SH-SY5Y (cell line): Measurements from ENCODE around the gene SDSL.

Experiments used
- GATA2 ChIP-seq: IDR thresholded peaks from 2 replicates; pipeline ENCODE4 v1.6.1; 2011; ENCODE audit warnings: mild to moderate bottlenecking, low read depth, low read length
- GATA3 ChIP-seq: IDR thresholded peaks from 2 replicates; pipeline ENCODE4 v1.6.1; 2011; ENCODE audit warnings: low read depth, mild to moderate bottlenecking, low read length, moderate library complexity

The SDSL gene

GRCh38 chr12:113477842-113478215, 55.6 kb downstream of the SDSL start:
- TF ChIP-seq GATA3 (no peak), GATA2 (no peak)

GRCh38 chr12:113478351-113479011, 56.3 kb downstream of the SDSL start:
- TF ChIP-seq GATA2 (no peak), GATA3 (no peak)

GRCh38 chr12:113479216-113479589, 57.0 kb downstream of the SDSL start:
- TF ChIP-seq GATA2 (no peak), GATA3 (no peak)

GRCh38 chr12:113479590-113480335, 57.6 kb downstream of the SDSL start:
- no peak for TF ChIP-seq GATA3
- TF ChIP-seq GATA2: no peak

GRCh38 chr12:113480336-113480971, 58.3 kb downstream of the SDSL start:
- TF ChIP-seq GATA3: no peak
- no peak for TF ChIP-seq GATA2

GRCh38 chr12:113482334-113482733, 60.2 kb downstream of the SDSL start:
- TF ChIP-seq GATA2: no peak
- TF ChIP-seq GATA3: no peak

GRCh38 chr12:113485330-113485729, 63.1 kb downstream of the SDSL start:
- TF ChIP-seq GATA2 (no peak), GATA3 (no peak)

GRCh38 chr12:113486722-113487121, 64.5 kb downstream of the SDSL start:
- TF ChIP-seq GATA3: no peak
- no peak for TF ChIP-seq GATA2
